Right ventricle myocardium inferior (tissue), 1 donor: Measurements from ENCODE around the gene ANO6. TPM values are rescaled to one million over a fixed set of nuclear protein-coding genes. Genes with fewer than 3 reads are reported as not detected.
A peak's percentile ranks its signal among the peaks of the same experiment; 100 is the strongest.
"Not testable (repeated sequence)": the region's sequence is repeated elsewhere in the genome, so short reads cannot be mapped to it uniquely, and the experiment has no call there.

ENCODE experiments used
- ATAC-seq: fragments of 200-7000 bp; cut with Tn5 transposase; one replicate; pipeline ENCODE4 v1.9.1; 2020; ENCODE audit warnings: mild to moderate bottlenecking, moderate library complexity
- DNase-seq: peaks from one replicate; pipeline ENCODE4 v3.0.0; 2021; ENCODE audit errors: missing footprints
- intact Hi-C: fragments of 100-400 bp; cut with DNase I; formaldehyde crosslinking; loops from one replicate; pipeline ENCODE4 v1.11.0; 2022
- total RNA-seq: library from RNA; stranded (reverse); fragmentation: NEBNext Ultra II Directional; extraction: Animal tissue kit (Norgen Biotek cat#: 25700); gene quantifications from one replicate; pipeline ENCODE4 v1.2.1, GENCODE V29; 2021
- donor health status: DM: no; HTN: yes; CAD: no; lungs with severe emphysema.

The ANO6 gene
- total RNA-seq, 1 donor from 2014 or later, result 49.0 TPM

- intact Hi-C loops, result no loop called here
- no peak for DNase-seq
- no peak for ATAC-seq
Measured at GRCh38 chr12:45290216-45290605, 74.3 kb downstream of the ANO6 start.

- no peak for ATAC-seq
- intact Hi-C loops, result no loop called here
- DNase-seq, result no peak
Measured at GRCh38 chr12:45291518-45291917, 75.6 kb downstream of the ANO6 start.

GRCh38 chr12:45292486-45293195 lies 76.7 kb downstream of the ANO6 start:
- intact Hi-C loops, result loop anchor here (2.0 kb wide), 1 partner anchor 46 kb away; no protein-coding TSS in a partner anchor

GRCh38 chr12:45294906-45295305 lies 79.0 kb downstream of the ANO6 start:
- DNase-seq, result no peak
- intact Hi-C loops, result no loop called here
- ATAC-seq, result no peak

More at GRCh38 chr12:45292486-45293195, 76.7 kb downstream of the ANO6 start:
- DNase-seq (no peak), ATAC-seq (peak; percentile 75)

GRCh38 chr12:45296046-45296586 lies 80.2 kb downstream of the ANO6 start:
- intact Hi-C loops, result no loop called here
- ATAC-seq (no peak), DNase-seq (no peak)

GRCh38 chr12:45298047-45298446 lies 82.2 kb downstream of the ANO6 start:
- intact Hi-C loops, result no loop called here
- ATAC-seq (no peak), DNase-seq (no peak)

- peak; percentile 51 for ATAC-seq
- DNase-seq, result no peak
- intact Hi-C loops, result no loop called here
Measured at GRCh38 chr12:45298721-45299692, 83.1 kb downstream of the ANO6 start.

GRCh38 chr12:45302621-45303369 lies 86.9 kb downstream of the ANO6 start:
- ATAC-seq, result no peak
- intact Hi-C loops, result no loop called here
- no peak for DNase-seq

- intact Hi-C loops, result no loop called here
- ATAC-seq (peak; percentile 62), DNase-seq (no peak)
Measured at GRCh38 chr12:45303945-45304344, 88.0 kb downstream of the ANO6 start.

- ATAC-seq (peak; percentile 44), DNase-seq (no peak)
- intact Hi-C loops, result no loop called here
Measured at GRCh38 chr12:45304514-45305178, 88.8 kb downstream of the ANO6 start.

- ATAC-seq (peak; percentile 17), DNase-seq (no peak)
- intact Hi-C loops, result no loop called here
Measured at GRCh38 chr12:45305907-45306306, 90.0 kb downstream of the ANO6 start.

GRCh38 chr12:45309836-45310626 lies 94.1 kb downstream of the ANO6 start:
- intact Hi-C loops, result no loop called here
- ATAC-seq (no peak), DNase-seq (no peak)

- DNase-seq (no peak), ATAC-seq (no peak)
- intact Hi-C loops, result no loop called here
Measured at GRCh38 chr12:45310627-45310968, 94.7 kb downstream of the ANO6 start.

- DNase-seq (no peak), ATAC-seq (no peak)
- intact Hi-C loops, result no loop called here
Measured at GRCh38 chr12:45312012-45312411, 96.1 kb downstream of the ANO6 start.

- ATAC-seq, result no peak
Measured at GRCh38 chr12:45314770-45315169, 98.9 kb downstream of the ANO6 start.

GRCh38 chr12:45315462-45315861 lies 99.6 kb downstream of the ANO6 start:
- ATAC-seq, result no peak
- intact Hi-C loops, result no loop called here
- DNase-seq, result no peak

More at GRCh38 chr12:45314770-45315169, 98.9 kb downstream of the ANO6 start:
- DNase-seq, result no peak
- intact Hi-C loops, result no loop called here

GRCh38 chr12:45317261-45317660 lies 101.4 kb downstream of the ANO6 start:
- ATAC-seq, intact Hi-C loops, DNase-seq: not testable (repeated sequence)

- ATAC-seq, result no peak
- intact Hi-C loops, result no loop called here
- DNase-seq, result no peak
Measured at GRCh38 chr12:45322810-45323209, 106.9 kb downstream of the ANO6 start.
